Calu3 (cell line): ENCODE results near the gene ENPP6. TPM values are rescaled to one million over a fixed set of nuclear protein-coding genes. Genes with fewer than 3 reads are reported as not detected.

Experiments
- BruUV-seq: library from RNA; stranded (reverse); fragments of 400-500 nt; replicated peaks from 2 replicates; lab custom pipeline; 2021; lab: Mats Ljungman, UMichigan
- CTCF ChIA-PET: fragments of 300-600 bp; sonication (Branson Sonifier 250); formaldehyde crosslinking; loops from one replicate; lab custom pipeline; 2022; ENCODE audit warnings: antibody characterized with exemption; lab: Charles Lee
- DNase-seq: peaks from one replicate; pipeline ENCODE4 v3.0.0; 2022
- H3K27ac Mint-ChIP-seq: one replicate; pipeline ENCODE4 v1.8.0; 2022; ENCODE audit warnings: mixed read lengths; ENCODE audit not compliant: unreplicated experiment
- H3K27me3 Mint-ChIP-seq: one replicate; pipeline ENCODE4 v1.8.0; 2022; ENCODE audit warnings: mixed read lengths; ENCODE audit not compliant: unreplicated experiment
- H3K36me3 Mint-ChIP-seq: one replicate; pipeline ENCODE4 v1.8.0; 2022; ENCODE audit warnings: mild to moderate bottlenecking, moderate library complexity, mixed read lengths; ENCODE audit not compliant: insufficient read depth, unreplicated experiment
- H3K4me1 Mint-ChIP-seq: one replicate; pipeline ENCODE4 v1.8.0; 2022; ENCODE audit warnings: mild to moderate bottlenecking, low read depth, mixed read lengths; ENCODE audit not compliant: unreplicated experiment
- H3K4me3 Mint-ChIP-seq: one replicate; pipeline ENCODE4 v1.8.0; 2022; ENCODE audit warnings: mild to moderate bottlenecking, low read depth, moderate library complexity, mixed read lengths; ENCODE audit not compliant: unreplicated experiment
- H3K9me3 Mint-ChIP-seq: one replicate; pipeline ENCODE4 v1.8.0; 2022; ENCODE audit warnings: low read depth, mixed read lengths; ENCODE audit not compliant: unreplicated experiment
- CTCF ChIP-seq: fragments of 200-600 bp; IDR thresholded peaks from one replicate; pipeline ENCODE4 v1.8.0; 2022; ENCODE audit warnings: antibody characterized with exemption; ENCODE audit not compliant: unreplicated experiment
- intact Hi-C: fragments of 100-400 bp; cut with micrococcal nuclease; formaldehyde crosslinking; loops from one replicate; pipeline ENCODE4 v1.10.0; 2022; ENCODE audit not compliant: unreplicated experiment
- total RNA-seq: library from RNA; stranded (reverse); gene quantifications from 2 replicates; pipeline ENCODE4 v1.2.3, GENCODE V29; 2022

Gene ENPP6
- total RNA-seq, 1 experiment from 2014 or later: not detected

DNA sequence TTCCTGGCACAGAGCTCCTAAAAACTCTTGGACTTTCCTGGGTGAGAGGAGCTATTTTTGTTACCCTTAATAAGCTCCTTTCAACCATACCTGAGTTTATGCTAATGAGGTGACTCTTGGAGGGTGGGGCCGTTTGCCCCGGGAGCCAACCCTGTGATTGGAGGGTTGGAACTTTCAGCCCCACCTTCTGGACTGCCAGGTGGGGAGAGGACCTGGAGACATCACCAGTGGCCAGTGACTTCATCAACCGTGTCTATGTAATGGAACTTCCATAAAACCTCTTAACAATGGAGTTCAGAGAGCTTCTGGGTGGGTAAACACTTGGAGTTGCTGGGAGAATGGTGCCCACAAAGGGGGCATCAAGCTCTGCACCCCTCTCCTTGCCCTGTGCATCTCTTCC, 17.9 kb upstream of the ENPP6 start:
- peaks cover 23% of the 10 kb centered on the region for H3K27me3 Mint-ChIP-seq
- no TSS peak for BruUV-seq
- no peak overlapping the region for H3K27ac Mint-ChIP-seq
- H3K9me3 Mint-ChIP-seq: no peaks in the 10 kb centered on the region
- intact Hi-C loops: no loop called here
- no peak overlapping the region for H3K4me3 Mint-ChIP-seq
- CTCF ChIA-PET: no interaction called here
- H3K36me3 Mint-ChIP-seq: no peaks in the 10 kb centered on the region
- H3K4me1 Mint-ChIP-seq: no peaks in the 10 kb centered on the region
- no peak for TF ChIP-seq CTCF
- no peak for DNase-seq

GRCh38 chr4:184234155-184234554, 16.5 kb upstream of the ENPP6 start:
- peaks cover 32% of the 10 kb centered on the region for H3K27me3 Mint-ChIP-seq
- no peaks in the 10 kb centered on the region for H3K4me1 Mint-ChIP-seq
- CTCF ChIA-PET: no interaction called here
- no peak overlapping the region for H3K4me3 Mint-ChIP-seq
- no peak for TF ChIP-seq CTCF
- DNase-seq: no peak
- intact Hi-C loops: no loop called here
- H3K9me3 Mint-ChIP-seq: no peaks in the 10 kb centered on the region
- H3K36me3 Mint-ChIP-seq: no peaks in the 10 kb centered on the region
- H3K27ac Mint-ChIP-seq: no peak overlapping the region
- BruUV-seq: no TSS peak

GRCh38 chr4:184232975-184233374, 15.3 kb upstream of the ENPP6 start:
- no TSS peak for BruUV-seq
- Mint-ChIP-seq H3K4me3 (no peak overlapping the region), H3K9me3 (no peaks in the 10 kb centered on the region), H3K4me1 (no peaks in the 10 kb centered on the region), H3K27me3 (peaks cover 44% of the 10 kb centered on the region), H3K27ac (no peak overlapping the region), H3K36me3 (no peaks in the 10 kb centered on the region)
- DNase-seq: no peak
- CTCF ChIA-PET: no interaction called here
- no peak for TF ChIP-seq CTCF
- intact Hi-C loops: no loop called here

DNA sequence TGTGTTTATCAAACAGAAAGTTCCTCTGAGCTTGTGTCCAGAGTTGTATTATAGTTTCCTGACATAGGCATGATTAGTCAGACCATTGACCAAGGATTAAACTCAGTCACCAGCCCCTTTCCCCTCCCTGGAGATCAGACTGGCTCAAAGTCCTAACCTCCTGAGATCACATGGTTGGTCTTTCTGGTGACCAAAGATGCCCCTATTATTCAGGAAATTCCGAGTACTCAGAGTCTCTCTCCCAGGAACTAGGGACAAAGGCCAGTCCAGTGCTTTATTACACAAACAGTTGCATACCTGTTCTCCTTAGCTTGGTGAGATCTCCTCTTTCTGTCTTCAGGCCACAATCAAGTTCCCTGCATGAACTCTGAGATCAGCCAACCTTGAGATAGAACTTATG, 14.5 kb upstream of the ENPP6 start:
- Mint-ChIP-seq H3K27ac (no peak overlapping the region), H3K4me1 (no peaks in the 10 kb centered on the region), H3K4me3 (no peak overlapping the region), H3K27me3 (peaks cover 47% of the 10 kb centered on the region), H3K9me3 (no peaks in the 10 kb centered on the region), H3K36me3 (no peaks in the 10 kb centered on the region)
- no TSS peak for BruUV-seq
- CTCF ChIA-PET: no interaction called here
- no peak for TF ChIP-seq CTCF
- DNase-seq: no peak
- intact Hi-C loops: no loop called here
